LoVo (cell line): Measurements from ENCODE around the gene CHRNB2.
A peak's percentile ranks its signal among the peaks of the same experiment; 100 is the strongest.

Source experiments
- DNase-seq: peaks from one replicate; pipeline ENCODE4 v3.0.0-alpha.2; 2016; ENCODE audit warnings: low spot score

The CHRNB2 gene

GRCh38 chr1:154611150-154611862, 43.7 kb downstream of the CHRNB2 start:
- no peak for DNase-seq

GRCh38 chr1:154614247-154614646, 46.7 kb downstream of the CHRNB2 start:
- DNase-seq = no peak

GRCh38 chr1:154614901-154615300, 47.3 kb downstream of the CHRNB2 start:
- no peak for DNase-seq

- DNase-seq = no peak
Observed at GRCh38 chr1:154615411-154615810, 47.8 kb downstream of the CHRNB2 start.

GRCh38 chr1:154616659-154617345, 49.2 kb downstream of the CHRNB2 start:
- no peak for DNase-seq

GRCh38 chr1:154619181-154619948, 51.8 kb downstream of the CHRNB2 start:
- no peak for DNase-seq

- DNase-seq = no peak
Observed at GRCh38 chr1:154620751-154621150, 53.2 kb downstream of the CHRNB2 start.

- DNase-seq = no peak
Observed at GRCh38 chr1:154621875-154622274, 54.3 kb downstream of the CHRNB2 start.

GRCh38 chr1:154622503-154623039, 55.0 kb downstream of the CHRNB2 start:
- DNase-seq = no peak

- DNase-seq = no peak
Observed at GRCh38 chr1:154623358-154623757, 55.8 kb downstream of the CHRNB2 start.

- DNase-seq = no peak
Observed at GRCh38 chr1:154624746-154625643, 57.4 kb downstream of the CHRNB2 start.

GRCh38 chr1:154626456-154627256, 59.1 kb downstream of the CHRNB2 start:
- no peak for DNase-seq

- DNase-seq = peak; percentile 89
Observed at GRCh38 chr1:154627257-154628120, 59.9 kb downstream of the CHRNB2 start.

GRCh38 chr1:154628121-154628405, 60.5 kb downstream of the CHRNB2 start:
- DNase-seq = no peak

GRCh38 chr1:154629061-154629674, 61.6 kb downstream of the CHRNB2 start:
- DNase-seq = no peak
